Peyer's patch (tissue), 4 donors: ENCODE results near the gene ACOT7. TPM values are rescaled to one million over a fixed set of nuclear protein-coding genes. Genes with fewer than 3 reads are reported as not detected.
"Not testable (repeated sequence)": the region's sequence is repeated elsewhere in the genome, so short reads cannot be mapped to it uniquely, and the experiment has no call there.

Experiments
- DNase-seq, 3 donors: peaks; one replicate each; pipeline ENCODE4 v3.0.0-alpha.2; 2017 to 2019
- H3K27ac ChIP-seq, 4 donors: fragments of 200-600 bp; sonication (generic); one replicate each; pipeline ENCODE4 v1.5.1; 2016 to 2019
- H3K27me3 ChIP-seq, 2 donors: fragments of 200-600 bp; sonication (generic); one replicate each; pipeline ENCODE4 v1.5.1; 2019
- H3K36me3 ChIP-seq, 3 donors: fragments of 200-600 bp; sonication (generic); one replicate each; pipeline ENCODE4 v1.5.1; 2016 to 2019
- H3K4me1 ChIP-seq, 4 donors: fragments of 200-600 bp; sonication (generic); one replicate each; pipeline ENCODE4 v1.5.1; 2016 to 2019
- H3K4me3 ChIP-seq, 4 donors: fragments of 200-600 bp; sonication (generic); 1 replicate in 3 of 4; 2 replicates in 1 of 4; pipeline ENCODE4 v1.5.1; 2016 to 2019; ENCODE audit warnings: mild to moderate bottlenecking in 1 of 4
- H3K9me3 ChIP-seq, 4 donors: fragments of 200-600 bp; sonication (generic); one replicate each; pipeline ENCODE4 v1.5.1; 2016 to 2019; ENCODE audit warnings: mild to moderate bottlenecking in 1 of 4
- POLR2A ChIP-seq, 2 donors: fragments of 450-650 bp; IDR thresholded peaks; one replicate each; pipeline ENCODE4 v1.5.1; 2017; ENCODE audit warnings: antibody characterized with exemption in 2 of 2, mild to moderate bottlenecking in 2 of 2, moderate library complexity in 2 of 2
- total RNA-seq, 4 donors: library from RNA; depleted of rRNA; stranded (reverse); fragments of >200 nt; gene quantifications; one replicate each; pipeline ENCODE4 v1.1.0, GENCODE V29; 2016
- TF ChIP-seq, protein P1 (sequence below), 6 experiments: fragments of 450-650 bp in 4 of 6; fragments of 200-600 bp in 2 of 6; sonication (generic) in 1 of 6; IDR thresholded peaks; one replicate each; pipeline ENCODE4 v1.5.1; 2017 to 2019; ENCODE audit warnings: antibody characterized with exemption in 6 of 6, mild to moderate bottlenecking in 3 of 6, moderate library complexity in 1 of 6

The ACOT7 gene
- total RNA-seq, 4 donors from 2014 or later = 38.4 to 93.2 (median 67.1) TPM

DNA sequence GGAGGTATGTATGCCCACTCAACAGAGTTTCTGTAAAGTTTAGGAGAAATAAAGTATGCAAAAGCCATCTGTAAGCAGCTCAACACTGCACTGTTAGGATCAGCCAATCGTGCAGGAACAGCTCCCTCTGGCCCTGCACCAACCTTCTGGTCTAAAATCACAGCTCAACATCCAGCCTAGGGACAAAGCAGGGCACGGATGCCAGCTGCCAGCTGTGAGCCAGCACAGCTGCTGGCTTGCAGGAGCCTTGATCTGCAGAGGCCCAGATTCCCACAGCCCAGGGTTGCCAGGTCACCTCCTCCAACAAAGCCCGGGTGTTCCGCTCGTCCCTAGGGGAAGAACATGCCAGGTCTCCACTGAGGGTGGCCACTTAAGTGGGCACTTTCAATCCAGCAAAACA, 8.6 kb downstream of the ACOT7 start:
- H3K36me3 ChIP-seq = no peaks in the 10 kb centered on the region
- no peaks in the 10 kb centered on the region for H3K4me1 ChIP-seq
- H3K4me3 ChIP-seq = no peak overlapping the region
- no peak for DNase-seq
- H3K27me3 ChIP-seq = no peaks in the 10 kb centered on the region
- H3K9me3 ChIP-seq = no peaks in the 10 kb centered on the region
- peak overlapping the region in 1 of 4 donors; percentile 9 for H3K27ac ChIP-seq
- TF ChIP-seq POLR2A (IDR thresholded peaks at IDR 0.05) = no peak
- TF ChIP-seq, protein P1, sequence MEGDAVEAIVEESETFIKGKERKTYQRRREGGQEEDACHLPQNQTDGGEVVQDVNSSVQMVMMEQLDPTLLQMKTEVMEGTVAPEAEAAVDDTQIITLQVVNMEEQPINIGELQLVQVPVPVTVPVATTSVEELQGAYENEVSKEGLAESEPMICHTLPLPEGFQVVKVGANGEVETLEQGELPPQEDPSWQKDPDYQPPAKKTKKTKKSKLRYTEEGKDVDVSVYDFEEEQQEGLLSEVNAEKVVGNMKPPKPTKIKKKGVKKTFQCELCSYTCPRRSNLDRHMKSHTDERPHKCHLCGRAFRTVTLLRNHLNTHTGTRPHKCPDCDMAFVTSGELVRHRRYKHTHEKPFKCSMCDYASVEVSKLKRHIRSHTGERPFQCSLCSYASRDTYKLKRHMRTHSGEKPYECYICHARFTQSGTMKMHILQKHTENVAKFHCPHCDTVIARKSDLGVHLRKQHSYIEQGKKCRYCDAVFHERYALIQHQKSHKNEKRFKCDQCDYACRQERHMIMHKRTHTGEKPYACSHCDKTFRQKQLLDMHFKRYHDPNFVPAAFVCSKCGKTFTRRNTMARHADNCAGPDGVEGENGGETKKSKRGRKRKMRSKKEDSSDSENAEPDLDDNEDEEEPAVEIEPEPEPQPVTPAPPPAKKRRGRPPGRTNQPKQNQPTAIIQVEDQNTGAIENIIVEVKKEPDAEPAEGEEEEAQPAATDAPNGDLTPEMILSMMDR (IDR thresholded peaks at IDR 0.05) = no peak

GRCh38 chr1:6384135-6384534, 9.4 kb downstream of the ACOT7 start:
- DNase-seq = no peak
- Histone ChIP-seq H3K4me1 (no peaks in the 10 kb centered on the region), H3K36me3 (no peaks in the 10 kb centered on the region), H3K27ac (no peak overlapping the region), H3K27me3 (no peaks in the 10 kb centered on the region), H3K9me3 (no peaks in the 10 kb centered on the region), H3K4me3 (no peak overlapping the region)
- TF ChIP-seq POLR2A (IDR thresholded peaks at IDR 0.05) = no peak
- TF ChIP-seq, protein P1 (IDR thresholded peaks at IDR 0.05) = no peak

DNA sequence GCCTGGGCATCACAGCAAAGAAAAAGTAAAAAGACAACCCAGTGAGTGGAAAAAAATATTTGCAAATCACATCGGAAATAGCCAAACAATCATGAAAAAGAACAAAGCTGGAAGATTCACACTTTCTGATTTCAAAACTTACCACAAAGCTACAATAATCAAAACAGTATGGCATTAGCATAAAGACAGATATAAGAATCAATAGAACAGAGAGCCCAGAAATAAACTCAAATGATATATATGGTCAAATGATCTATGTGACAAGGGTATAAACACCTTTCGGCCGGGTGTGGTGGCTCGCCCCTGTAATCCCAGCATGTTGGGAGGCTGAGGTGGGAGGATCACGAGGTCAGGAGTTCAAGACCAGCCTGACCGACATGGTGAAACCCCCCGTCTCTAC, 13.5 kb downstream of the ACOT7 start:
- Histone ChIP-seq H3K27ac (no peak overlapping the region), H3K36me3 (no peaks in the 10 kb centered on the region), H3K4me1 (no peaks in the 10 kb centered on the region), H3K27me3 (no peaks in the 10 kb centered on the region), H3K9me3 (no peaks in the 10 kb centered on the region), H3K4me3 (no peak overlapping the region)
- TF ChIP-seq, protein P1 (IDR thresholded peaks at IDR 0.05) = no peak
- TF ChIP-seq POLR2A (IDR thresholded peaks at IDR 0.05) = no peak
- DNase-seq = no peak

- no peak overlapping the region for H3K4me3 ChIP-seq
- H3K27ac ChIP-seq = no peak overlapping the region
- DNase-seq = no peak
- H3K9me3 ChIP-seq = no peaks in the 10 kb centered on the region
- TF ChIP-seq, protein P1 (IDR thresholded peaks at IDR 0.05) = peak in 1 of 6 experiments; percentile 17
- no peak for TF ChIP-seq POLR2A (IDR thresholded peaks at IDR 0.05)
- H3K4me1 ChIP-seq = no peaks in the 10 kb centered on the region
- H3K27me3 ChIP-seq = no peaks in the 10 kb centered on the region
- H3K36me3 ChIP-seq = no peaks in the 10 kb centered on the region
Observed at GRCh38 chr1:6378096-6378746, 15.3 kb downstream of the ACOT7 start.

GRCh38 chr1:6373961-6374720, 19.4 kb downstream of the ACOT7 start:
- TF ChIP-seq, protein P1 (IDR thresholded peaks at IDR 0.05) = no peak
- TF ChIP-seq POLR2A (IDR thresholded peaks at IDR 0.05) = no peak
- Histone ChIP-seq H3K27ac (no peak overlapping the region), H3K36me3 (no peaks in the 10 kb centered on the region), H3K9me3 (no peaks in the 10 kb centered on the region), H3K4me3 (no peak overlapping the region), H3K4me1 (no peaks in the 10 kb centered on the region), H3K27me3 (no peaks in the 10 kb centered on the region)
- DNase-seq = no peak

- H3K27me3 ChIP-seq, H3K9me3 ChIP-seq, H3K4me1 ChIP-seq, H3K36me3 ChIP-seq, H3K4me3 ChIP-seq, H3K27ac ChIP-seq, DNase-seq: not testable (repeated sequence)
Observed at GRCh38 chr1:6372236-6372635, 21.3 kb downstream of the ACOT7 start.
